Right forelimb (tissue), 1 donor: Measurements from ENCODE around the gene PAFAH1B2.
"Not testable (repeated sequence)": the region's sequence is repeated elsewhere in the genome, so short reads cannot be mapped to it uniquely, and the experiment has no call there.

Source experiments
- DNase-seq: peaks from one replicate; pipeline ENCODE4 v3.0.0-alpha.2; 2018

The PAFAH1B2 gene

DNA sequence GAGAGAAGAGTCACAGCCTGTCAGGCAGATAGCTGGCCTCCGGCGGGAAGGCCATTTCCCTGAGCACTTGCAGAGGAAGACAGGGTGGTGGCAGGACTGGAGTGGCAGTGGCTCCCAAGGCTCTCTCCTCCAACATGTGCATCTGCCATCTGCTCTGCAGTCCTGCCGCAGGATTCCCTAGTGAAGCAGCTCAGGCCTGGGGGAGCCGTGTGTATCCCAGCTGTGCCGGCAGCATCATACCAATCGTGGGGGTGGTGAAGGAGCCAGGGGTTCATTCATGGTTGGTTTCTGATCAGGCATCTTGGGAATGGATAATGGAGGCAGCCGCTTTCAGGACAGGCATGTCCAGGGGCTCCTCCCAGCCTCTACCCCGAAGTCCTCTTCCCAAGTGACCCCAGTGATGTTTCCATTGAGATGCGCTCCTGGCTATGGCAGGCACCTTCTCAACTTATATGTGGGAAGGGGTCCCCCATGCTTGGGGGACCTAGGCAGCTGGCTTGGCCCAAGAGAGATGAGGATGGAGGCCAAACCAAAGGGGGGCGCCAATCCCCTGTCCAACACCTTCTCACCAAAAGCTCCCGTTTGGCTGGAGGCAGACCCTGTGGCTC is 61.2 kb downstream of the PAFAH1B2 start:
- no peak for DNase-seq

DNA sequence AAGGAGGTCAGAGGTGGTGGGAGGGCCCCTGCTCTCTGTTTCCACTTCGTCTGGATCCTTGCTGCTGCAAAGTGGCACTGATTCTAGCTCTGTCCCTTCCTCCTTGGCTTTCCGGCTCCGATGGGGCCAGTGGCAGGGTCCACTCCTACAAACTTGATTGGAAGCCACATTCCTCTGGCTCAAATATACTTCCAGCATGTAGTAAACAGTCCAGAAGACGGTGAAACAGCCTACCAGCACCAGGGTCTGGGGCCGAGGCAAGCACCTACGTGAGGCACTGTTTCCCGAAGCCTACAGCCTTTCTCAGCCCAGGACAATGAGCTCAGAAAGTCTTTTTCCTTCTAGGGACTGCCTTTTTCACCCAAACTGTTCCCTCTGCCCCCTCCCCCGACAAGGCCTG is 62.0 kb downstream of the PAFAH1B2 start:
- DNase-seq, result not testable (repeated sequence)

DNA sequence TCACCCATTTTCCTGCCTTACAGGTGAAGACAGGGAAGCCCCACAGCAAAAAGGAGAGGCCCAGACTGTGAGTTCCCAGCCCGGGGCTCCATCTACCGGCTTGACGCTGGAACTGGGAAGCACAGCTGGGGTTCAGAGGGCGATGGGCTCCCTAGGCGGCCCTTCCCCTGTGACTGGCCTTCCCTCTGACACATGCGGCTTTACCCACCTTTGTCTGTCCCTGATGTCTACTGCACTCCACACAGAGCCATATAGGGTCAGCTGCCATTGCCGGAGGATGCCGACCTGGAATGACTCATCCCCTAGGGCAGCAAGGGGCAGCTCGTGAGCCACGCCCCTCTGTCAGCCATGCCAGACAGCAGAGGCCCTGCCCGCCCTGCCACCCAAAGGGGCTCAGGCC is 62.8 kb downstream of the PAFAH1B2 start:
- not testable (repeated sequence) for DNase-seq

DNA sequence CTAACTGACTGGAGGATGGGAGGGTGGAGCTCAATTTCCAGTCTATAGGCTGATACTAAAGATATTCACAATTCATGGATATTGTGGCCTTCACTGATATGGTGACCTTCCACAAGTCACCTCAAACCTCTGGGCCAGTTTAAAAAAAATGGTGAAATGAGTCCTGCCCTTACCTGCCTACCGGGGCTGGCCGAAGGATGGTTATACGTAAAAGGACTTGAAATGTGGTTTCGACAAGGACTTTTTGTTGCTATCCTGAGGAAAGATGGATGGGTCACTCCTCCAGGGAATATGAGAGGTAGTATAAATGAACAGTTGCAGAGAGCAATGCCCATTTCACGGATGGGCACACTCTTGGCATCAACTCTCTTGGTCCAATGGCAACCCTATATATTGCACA is 63.4 kb downstream of the PAFAH1B2 start:
- DNase-seq, result not testable (repeated sequence)

DNA sequence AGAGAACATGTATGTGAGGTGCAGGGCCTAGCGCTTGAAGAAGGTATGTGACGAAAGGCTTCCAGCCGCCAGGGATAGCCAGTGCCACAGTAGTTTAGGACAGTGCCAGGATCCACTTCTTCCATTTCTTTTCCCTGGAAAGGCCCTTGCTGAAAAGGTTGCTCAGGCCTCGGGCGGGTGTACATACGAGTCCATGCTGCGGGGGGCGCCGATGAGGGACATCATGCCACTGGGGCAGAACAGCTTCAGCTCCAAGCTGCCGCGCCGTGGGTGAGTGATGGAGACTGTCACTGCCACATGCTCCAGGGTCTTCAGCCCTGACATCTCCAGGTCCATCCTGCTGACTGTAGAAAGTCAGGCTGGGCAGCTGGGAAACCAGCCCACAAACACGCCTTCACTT is 64.6 kb downstream of the PAFAH1B2 start:
- DNase-seq, result not testable (repeated sequence)

DNA sequence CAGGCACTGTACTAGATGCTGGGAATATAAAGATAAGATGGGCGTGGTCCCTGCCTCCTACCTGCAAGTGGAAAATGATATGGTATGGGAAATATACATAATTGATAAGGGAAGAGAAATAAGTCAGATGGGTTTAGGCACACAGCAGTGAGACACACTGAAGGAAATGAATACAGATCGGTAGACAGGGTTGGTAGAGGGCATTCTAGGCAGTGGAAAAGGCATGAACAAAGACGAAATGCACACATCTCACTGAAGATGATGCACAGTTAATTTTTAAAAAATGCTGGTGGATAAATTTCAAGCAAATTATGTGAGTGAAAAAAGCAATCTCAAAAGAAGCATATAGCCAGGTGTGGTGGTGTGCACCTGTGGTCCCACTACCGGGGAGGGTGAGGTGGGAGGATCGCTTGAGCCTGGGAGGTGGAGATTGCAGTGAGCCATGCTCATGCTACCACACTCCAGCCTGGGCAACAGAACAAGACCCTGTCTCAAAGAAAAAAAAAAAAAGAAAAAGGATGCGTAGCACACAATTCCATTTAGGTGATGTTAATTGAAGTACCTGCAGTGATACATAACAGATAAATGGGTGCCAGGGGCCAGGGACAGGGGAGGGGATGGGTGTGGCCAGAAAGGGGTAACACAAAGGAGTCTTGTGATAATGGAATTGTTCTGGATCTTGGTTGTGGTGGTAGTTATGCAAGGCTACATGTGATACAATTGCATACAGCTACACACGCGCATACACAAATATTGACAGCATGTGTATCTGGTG is 65.5 kb downstream of the PAFAH1B2 start:
- not testable (repeated sequence) for DNase-seq

DNA sequence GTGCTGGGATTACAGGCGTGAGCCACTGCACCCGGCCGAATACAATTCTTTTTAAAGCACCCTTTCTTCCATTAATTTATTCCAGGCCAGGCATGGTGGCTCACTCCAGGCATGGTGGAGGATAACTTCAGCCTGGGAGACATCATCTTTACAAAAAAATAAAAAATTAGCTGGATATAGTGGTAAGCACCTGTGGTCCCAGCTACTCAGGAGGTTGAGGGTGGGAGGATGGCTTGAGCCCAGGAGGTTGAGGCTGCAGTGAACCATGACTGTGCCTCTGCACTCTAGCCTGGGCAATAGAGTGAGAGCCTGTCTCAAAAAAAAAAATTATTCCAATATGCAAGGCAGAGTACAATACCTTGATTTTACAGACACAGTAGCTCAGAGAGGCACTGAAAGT is 66.5 kb downstream of the PAFAH1B2 start:
- DNase-seq, result no peak

DNA sequence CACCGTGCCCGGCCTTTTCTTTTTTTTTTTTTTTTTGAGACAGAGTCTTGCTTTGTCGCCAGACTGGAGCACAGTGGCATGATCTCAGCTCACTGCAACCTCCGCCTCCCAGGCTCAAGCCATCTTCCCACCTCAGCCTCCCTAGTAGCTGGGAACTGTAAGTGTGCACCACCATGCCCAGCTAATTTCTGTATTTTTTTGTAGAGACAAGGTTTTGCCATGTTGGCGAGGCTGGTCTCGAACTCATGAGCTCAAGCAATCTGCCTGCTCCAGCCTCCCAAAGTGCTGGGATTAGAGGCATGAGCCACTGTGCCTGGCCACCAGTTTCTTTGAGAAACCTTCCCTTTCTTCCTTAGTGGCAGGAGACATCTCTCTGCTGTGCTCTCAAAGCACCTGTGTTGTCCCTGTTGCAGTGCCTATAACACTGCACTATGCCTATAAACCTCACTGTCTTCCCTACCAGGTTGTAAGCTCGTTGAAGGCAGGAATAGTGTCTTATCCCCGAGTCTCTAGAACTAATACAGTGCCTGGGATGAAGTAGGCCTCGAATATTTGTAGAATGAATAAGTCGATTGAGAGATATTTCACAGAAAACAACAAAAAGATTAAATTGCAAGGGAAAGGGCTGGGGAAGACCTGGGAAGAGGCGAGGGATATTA is 68.7 kb downstream of the PAFAH1B2 start:
- DNase-seq, result no peak

DNA sequence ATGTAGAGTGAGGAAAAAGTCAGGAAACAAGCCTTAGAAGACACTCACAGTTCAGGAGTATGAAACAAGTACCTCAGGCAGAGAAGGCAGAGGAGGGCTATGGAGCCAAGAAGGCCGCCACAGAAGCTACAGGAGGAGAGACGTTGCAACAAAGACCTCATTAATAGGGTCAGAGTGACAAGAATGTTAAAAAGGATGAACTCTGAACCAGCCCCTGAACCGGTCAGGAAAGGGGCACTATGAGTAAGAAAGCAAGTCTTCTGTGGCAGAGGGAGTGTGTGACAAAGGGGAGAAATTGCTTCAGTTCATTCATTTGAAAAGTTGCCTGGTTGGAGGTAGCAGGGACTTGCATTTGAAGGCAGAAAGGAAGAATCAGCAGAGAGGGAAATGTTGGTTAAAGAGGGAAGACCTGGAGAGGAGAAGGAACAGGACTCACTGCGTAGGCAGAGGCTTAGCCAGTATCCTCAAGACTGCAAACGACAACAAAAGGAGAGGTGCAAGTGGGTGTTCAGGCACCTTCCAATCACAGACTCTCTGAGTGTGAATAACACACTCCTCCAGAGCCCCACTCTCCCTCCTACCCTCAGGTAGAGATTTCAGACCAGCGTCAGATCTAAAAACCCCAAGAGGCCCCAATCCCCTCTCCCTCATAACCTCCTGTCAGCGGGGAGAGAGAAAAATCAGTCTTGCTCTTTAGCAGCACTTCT is 70.5 kb downstream of the PAFAH1B2 start:
- peak; percentile 25 for DNase-seq

DNA sequence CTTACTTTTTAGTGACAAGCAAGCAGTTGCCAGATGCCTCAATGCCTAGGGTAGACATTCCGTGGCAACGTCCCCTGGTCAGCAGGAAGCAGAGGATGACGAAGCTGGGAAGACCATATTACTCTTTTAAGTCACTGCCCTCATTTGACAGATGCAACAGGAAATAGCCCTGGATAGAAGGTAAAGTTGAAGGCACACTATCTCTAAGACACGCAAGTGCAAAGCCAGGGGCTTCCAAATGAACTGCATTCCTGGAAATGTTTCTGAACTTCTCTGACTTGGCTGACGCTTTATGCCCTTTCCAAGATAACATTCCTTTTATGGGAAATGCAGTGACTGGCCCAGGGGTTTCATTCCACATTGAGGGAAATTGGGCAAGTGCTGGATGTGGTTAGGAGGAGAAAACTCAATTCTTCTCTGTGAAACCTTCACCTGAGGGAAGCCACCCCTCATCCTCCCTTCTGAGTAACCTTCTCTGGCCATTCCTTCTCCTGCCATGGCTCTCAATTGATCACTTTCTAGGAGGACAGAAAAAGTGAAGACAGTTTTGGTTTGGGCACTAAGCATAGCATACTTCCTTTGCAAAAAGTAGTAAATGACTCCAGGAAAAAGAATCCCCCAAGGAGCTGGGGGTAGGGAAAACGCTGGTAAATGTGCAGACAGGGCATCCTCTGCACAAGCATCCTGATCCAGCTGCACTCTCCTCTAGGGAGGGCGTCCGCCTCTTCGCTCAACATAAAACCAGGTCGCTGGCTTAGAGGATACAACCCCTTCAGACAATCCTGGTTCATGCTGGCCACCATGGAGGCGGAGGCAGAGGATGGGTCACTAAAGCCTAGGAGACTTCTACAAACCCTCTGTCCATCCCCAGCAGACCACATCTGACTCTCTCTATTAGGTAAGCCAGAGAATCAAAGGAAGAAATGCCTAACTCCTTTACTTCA is 73.3 kb downstream of the PAFAH1B2 start:
- peak; percentile 35 for DNase-seq

DNA sequence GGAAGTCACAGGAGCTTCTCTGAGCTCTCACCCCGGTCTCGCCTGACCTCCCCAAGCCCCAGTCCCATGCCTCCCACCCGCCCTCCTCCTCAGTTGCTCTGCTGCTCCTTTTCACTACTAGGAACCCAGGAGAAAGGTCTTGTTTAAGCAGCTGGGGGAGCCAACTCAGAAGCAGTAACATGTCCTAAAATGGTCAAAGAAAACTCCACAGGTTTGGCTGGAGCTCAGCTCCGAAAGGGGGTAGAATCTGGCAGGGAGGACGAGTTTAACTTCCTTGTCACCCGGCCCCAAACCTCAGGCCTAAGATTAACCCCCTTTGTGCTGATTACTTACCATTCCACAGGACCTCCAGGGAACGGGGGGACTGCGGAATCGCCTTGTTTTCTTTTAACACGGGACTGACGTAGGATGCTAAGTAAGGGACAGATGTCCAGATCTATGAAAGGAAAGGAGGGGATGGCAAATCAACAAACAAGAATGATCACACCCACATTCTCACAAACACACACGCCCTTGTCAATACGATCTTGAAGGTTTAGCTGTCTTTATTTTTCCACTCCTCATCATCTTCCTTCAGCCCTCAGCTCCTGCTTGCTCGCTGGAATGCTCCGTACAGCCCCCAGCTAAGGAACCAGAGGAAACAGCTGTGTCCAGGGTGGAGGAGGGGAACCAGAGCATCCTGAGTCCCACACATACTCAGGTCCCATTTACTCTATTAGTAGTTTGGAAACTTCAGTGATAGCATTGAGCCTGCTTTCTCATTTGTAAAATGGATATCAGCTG is 74.2 kb downstream of the PAFAH1B2 start:
- peak; percentile 49 for DNase-seq

DNA sequence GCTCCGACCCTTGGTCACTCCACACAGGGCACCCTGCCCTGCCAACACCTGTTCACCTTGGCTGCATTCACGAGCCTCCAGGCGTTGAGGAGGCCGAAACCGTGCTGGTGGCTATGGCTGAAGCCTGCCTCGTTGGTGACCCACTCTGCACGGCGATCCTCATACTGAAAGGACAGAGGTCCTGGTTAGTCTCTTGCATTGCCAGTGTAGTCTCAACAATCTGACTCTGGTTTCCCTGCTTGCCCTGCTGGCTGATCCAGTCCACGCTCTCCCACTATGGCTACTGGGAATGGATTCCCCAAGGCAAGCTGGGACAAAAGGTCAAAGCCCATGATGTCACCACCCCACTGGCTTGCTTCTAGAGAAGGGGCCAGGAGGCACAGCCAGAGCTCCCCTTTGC is 74.9 kb downstream of the PAFAH1B2 start:
- peak; percentile 34 for DNase-seq

DNA sequence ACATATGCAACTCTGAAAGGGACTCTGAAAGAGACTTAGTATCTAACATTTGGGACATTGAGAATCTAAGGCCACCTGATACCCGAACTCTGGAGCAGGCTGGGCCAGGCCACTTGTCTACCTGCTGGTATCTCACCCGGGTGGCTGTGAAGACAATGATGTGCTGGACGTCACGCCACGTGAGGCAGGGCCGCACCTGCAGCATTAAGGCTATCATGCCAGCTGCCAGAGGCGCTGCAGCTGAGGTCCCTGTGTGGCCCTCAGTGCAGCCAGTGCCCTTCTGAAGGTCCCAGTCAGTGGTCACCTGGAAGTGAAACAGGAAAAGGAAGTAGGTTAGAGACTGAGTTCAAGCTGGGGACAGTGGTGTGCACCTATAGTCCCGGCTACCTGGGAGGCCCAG is 75.4 kb downstream of the PAFAH1B2 start:
- DNase-seq, result no peak

DNA sequence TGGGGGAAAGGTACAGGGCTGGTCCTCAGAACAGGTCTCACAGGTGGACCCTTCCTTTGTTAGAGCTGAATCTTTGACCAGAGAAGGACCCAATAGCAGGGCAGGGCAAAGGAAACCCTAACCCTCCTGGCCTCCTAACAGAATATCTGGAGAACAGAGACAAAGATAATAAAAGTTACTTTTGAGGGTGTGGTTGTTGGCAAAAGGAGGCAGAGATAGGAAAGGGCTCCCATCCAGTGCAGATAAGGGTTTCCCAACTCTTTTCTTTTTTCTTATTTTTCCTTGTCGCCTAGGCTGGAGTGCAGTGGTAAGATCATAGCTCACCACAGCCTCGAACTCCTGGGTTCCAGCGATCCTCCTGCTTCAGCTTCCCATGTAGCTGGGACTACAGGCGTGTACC is 75.9 kb downstream of the PAFAH1B2 start:
- no peak for DNase-seq

DNA sequence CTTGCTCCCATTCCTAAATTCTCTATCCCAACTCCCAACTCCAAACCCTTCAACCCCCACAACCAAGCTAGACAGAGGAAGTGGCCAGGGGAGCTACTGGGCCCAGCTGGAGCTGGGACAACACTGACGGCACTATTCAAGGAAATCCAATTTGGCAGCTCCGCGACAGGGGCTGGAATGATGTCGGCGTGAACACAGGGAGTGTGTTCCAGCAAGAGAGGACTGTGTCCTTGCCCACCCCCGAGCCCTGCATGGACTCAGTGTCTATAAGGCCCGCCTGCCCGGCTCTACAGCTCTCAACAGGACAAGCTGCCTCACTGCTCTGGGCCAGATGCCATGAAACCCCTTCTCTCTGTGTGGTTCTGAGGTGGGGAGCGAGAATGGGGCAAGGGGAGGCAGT is 76.5 kb downstream of the PAFAH1B2 start:
- DNase-seq, result peak; percentile 71

DNA sequence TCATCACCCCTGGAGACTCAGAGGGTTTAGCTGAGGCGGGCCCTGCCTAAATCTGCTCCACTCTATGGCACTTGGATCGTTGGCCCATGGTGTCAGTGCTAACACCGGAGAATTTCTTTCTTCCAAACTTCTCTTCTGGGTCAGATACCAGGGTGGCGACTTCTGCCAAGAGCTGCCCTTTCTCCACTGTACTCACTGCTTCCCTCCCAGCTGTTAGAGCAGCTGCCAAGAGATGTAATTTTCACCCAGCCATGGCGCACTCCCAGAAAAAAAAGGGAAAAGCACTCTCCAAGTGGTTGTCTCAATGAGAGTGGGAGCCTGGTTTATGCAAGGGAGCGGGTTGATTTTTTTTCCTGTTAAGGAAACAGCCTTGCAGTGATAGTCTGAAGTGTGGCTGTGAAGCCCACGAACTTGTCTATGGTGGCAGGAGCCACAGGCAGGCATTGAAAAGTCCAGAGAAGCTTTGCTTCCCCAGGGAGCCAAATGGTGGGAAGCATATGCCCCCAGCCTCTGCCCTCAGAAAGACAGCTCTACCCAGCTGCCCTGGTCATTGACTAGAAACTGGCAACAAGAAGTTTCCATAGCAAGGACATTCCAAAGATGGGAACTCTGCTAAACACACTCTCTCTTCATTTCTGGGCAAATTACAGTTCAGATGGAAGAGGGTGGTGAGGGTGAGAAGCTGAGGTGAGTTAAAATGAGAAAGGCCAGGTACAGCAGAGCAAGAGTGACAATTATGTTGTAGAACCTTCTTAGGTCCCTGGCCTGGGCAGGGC is 77.1 kb downstream of the PAFAH1B2 start:
- DNase-seq, result peak; percentile 72

DNA sequence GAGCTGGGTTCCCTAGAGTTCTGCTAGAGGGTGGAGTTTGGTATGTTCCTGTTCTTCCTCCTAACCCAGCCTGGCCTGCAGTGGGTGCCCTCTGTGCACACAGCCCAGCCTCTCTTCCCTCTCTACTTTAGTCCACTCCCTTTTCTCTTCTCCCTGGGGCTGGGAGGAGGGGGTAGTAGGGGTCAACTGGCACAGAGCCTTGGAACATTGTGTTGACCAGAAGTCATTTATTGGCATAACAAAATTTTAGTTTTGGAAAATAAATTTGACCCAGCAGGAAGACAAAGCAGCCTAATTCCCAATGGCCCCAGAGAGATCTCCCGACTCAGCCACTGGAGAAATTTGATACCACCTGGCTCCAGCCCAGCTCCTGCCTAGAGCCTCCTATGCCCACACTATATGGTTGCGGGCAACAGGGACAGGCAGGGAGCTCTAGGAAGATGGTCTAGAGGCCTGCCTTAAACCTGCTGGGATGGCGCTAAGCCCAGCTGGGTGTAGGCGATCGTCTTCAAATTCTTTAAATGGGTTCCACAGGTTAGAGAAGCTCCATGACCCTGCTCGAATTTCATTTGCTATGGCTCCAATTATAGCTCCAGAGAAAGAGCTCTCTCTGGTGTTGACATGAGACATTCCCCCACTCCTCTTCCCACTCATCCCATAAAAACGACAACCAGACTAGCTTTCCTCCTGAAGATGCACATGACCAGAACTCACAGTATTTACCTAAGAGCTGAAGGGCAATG is 77.9 kb downstream of the PAFAH1B2 start:
- DNase-seq, result peak; percentile 77

DNA sequence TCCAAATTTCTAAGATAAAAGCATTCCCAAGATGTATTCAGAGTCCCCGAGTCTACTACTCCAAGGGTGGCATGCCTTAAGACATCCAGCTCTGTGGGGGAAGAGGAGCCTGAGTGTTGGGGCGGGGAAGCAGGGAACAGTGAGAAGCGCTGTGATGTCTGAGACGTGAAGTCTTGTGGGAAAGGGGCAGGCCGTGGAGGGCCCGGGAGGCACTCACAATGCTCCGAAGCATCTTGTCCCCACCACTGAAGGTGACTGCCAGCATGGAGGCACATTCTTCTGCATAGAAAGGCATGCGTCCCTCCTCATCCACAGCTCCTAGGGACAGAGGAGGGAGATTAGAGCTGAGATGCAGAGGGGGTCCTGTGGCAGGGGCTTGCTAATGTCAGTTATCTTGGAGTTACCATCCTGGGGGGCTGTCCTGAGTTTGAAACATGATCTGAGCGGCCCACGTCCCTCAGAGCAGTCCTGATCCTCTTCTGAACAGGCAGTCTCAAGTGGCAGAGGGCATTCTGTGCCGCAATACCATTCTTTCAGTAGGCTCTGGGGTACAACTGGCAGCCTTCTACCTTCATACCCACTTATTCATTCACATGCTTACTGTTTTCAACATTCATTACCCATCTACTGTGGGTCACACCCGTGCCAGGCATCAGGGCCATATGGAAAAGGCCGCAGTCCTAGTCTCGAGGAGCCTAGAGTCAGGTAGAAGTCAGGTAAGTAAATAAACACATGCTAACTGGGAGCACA is 79.1 kb downstream of the PAFAH1B2 start:
- no peak for DNase-seq
